Neural progenitor cell (in vitro differentiated cells): Measurements from ENCODE around the gene MAGI2. TPM values are rescaled to one million over a fixed set of nuclear protein-coding genes. Genes with fewer than 3 reads are reported as not detected.

ENCODE experiments used
- DNase-seq: peaks from one replicate; pipeline ENCODE4 v3.0.0-alpha.2; 2016; ENCODE audit warnings: low spot score
- H2AFZ ChIP-seq: fragments of 200-600 bp; sonication (generic); replicated peaks from 2 replicates; pipeline ENCODE4 v1.6.1; 2016; ENCODE audit warnings: antibody characterized with exemption
- H3F3A ChIP-seq: fragments of 200-600 bp; sonication (generic); 2 replicates; pipeline ENCODE4 v1.6.1; 2016; ENCODE audit warnings: antibody characterized with exemption, low read depth
- H3K27ac ChIP-seq: fragments of 200-600 bp; sonication (generic); 2 replicates; pipeline ENCODE4 v1.5.1; 2016; ENCODE audit warnings: mild to moderate bottlenecking
- H3K27me3 ChIP-seq: fragments of 200-600 bp; sonication (generic); 2 replicates; pipeline ENCODE4 v1.6.1; 2016; ENCODE audit warnings: mild to moderate bottlenecking, moderate library complexity
- H3K36me3 ChIP-seq: fragments of 200-600 bp; sonication (generic); 2 replicates; pipeline ENCODE4 v1.5.1; 2016
- H3K4me1 ChIP-seq: fragments of 200-600 bp; sonication (generic); 2 replicates; pipeline ENCODE4 v1.6.1; 2016; ENCODE audit warnings: mixed run types
- H3K4me2 ChIP-seq: fragments of 200-600 bp; sonication (generic); 2 replicates; pipeline ENCODE4 v1.6.1; 2016
- H3K4me3 ChIP-seq: fragments of 200-600 bp; sonication (generic); 2 replicates; pipeline ENCODE4 v1.5.1; 2016
- H3K79me2 ChIP-seq: fragments of 200-600 bp; sonication (generic); 2 replicates; pipeline ENCODE4 v1.6.1; 2016; ENCODE audit warnings: low read depth
- H3K9ac ChIP-seq: fragments of 200-600 bp; sonication (generic); 2 replicates; pipeline ENCODE4 v1.6.1; 2016
- H3K9me3 ChIP-seq: fragments of 200-600 bp; sonication (generic); 2 replicates; pipeline ENCODE4 v1.5.1; 2016; ENCODE audit warnings: low read depth
- H4K20me1 ChIP-seq: fragments of 200-600 bp; sonication (generic); 2 replicates; pipeline ENCODE4 v1.6.1; 2016; ENCODE audit warnings: low read depth
- H3K27ac Mint-ChIP-seq: 3 replicates; pipeline ENCODE4 v1.8.0; 2021; ENCODE audit warnings: mixed read lengths
- H3K27me3 Mint-ChIP-seq: 2 replicates; pipeline ENCODE4 v1.8.0; 2022; ENCODE audit warnings: low read depth, mild to moderate bottlenecking, inconsistent platforms, moderate library complexity, mixed read lengths; ENCODE audit not compliant: insufficient read depth
- H3K36me3 Mint-ChIP-seq: 3 replicates; pipeline ENCODE4 v1.8.0; 2021; ENCODE audit warnings: mixed read lengths
- H3K4me1 Mint-ChIP-seq: 3 replicates; pipeline ENCODE4 v1.8.0; 2021; ENCODE audit warnings: mixed read lengths
- H3K4me3 Mint-ChIP-seq: 3 replicates; pipeline ENCODE4 v1.8.0; 2021; ENCODE audit warnings: mild to moderate bottlenecking, moderate library complexity, mixed read lengths
- H3K9me3 Mint-ChIP-seq: 3 replicates; pipeline ENCODE4 v1.8.0; 2020; ENCODE audit warnings: mixed read lengths
- CTCF ChIP-seq: fragments of 200-600 bp; sonication (generic); IDR thresholded peaks from 2 replicates; pipeline ENCODE4 v1.5.1; 2017; ENCODE audit warnings: antibody characterized with exemption, mild to moderate bottlenecking
- EZH2 ChIP-seq: fragments of 200-600 bp; sonication (generic); IDR thresholded peaks from 2 replicates; pipeline ENCODE4 v1.6.1; 2017; ENCODE audit warnings: antibody characterized with exemption, mild to moderate bottlenecking, moderate library complexity
- EZH2phosphoT487 ChIP-seq: fragments of 200-600 bp; sonication (generic); IDR thresholded peaks from 2 replicates; pipeline ENCODE4 v1.6.1; 2017; ENCODE audit warnings: antibody characterized with exemption
- total RNA-seq: library from RNA; depleted of rRNA; stranded (reverse); fragments of >200 nt; gene quantifications from 2 replicates; pipeline ENCODE4 v1.2.3, GENCODE V29; 2015; ENCODE audit warnings: low replicate concordance

MAGI2 gene
- total RNA-seq, 1 donor from 2014 or later = 5.8 TPM

GRCh38 chr7:78055599-78055998 lies 1397.9 kb downstream of the MAGI2 start:
- H3K36me3 ChIP-seq = no peaks in the 10 kb centered on the region
- H3K9ac ChIP-seq = no peak overlapping the region
- no peaks in the 10 kb centered on the region for H3K27me3 ChIP-seq
- H3K27ac ChIP-seq = no peak overlapping the region
- no peak for TF ChIP-seq EZH2
- TF ChIP-seq EZH2phosphoT487 = no peak
- no peak for TF ChIP-seq CTCF
- no peaks in the 10 kb centered on the region for H3K9me3 Mint-ChIP-seq
- H4K20me1 ChIP-seq = no peaks in the 10 kb centered on the region
- H3K4me1 Mint-ChIP-seq = peaks cover 46% of the 10 kb centered on the region
- H3K4me3 ChIP-seq = no peak overlapping the region
- no peaks in the 10 kb centered on the region for H3K79me2 ChIP-seq
- H2AFZ ChIP-seq = no peak overlapping the region
- no peak overlapping the region for H3K4me3 Mint-ChIP-seq
- H3K36me3 Mint-ChIP-seq = no peaks in the 10 kb centered on the region
- H3K4me2 ChIP-seq = no peak overlapping the region
- H3K27ac Mint-ChIP-seq = peak overlapping the region; percentile 18
- H3K4me1 ChIP-seq = peaks cover 21% of the 10 kb centered on the region
- H3K27me3 Mint-ChIP-seq = peaks cover 3% of the 10 kb centered on the region
- peaks cover 7% of the 10 kb centered on the region for H3F3A ChIP-seq
- H3K9me3 ChIP-seq = no peaks in the 10 kb centered on the region
- no peak for DNase-seq

- no peaks in the 10 kb centered on the region for H3K9me3 ChIP-seq
- no peaks in the 10 kb centered on the region for H4K20me1 ChIP-seq
- H3K27me3 ChIP-seq = no peaks in the 10 kb centered on the region
- Mint-ChIP-seq H3K36me3 (no peaks in the 10 kb centered on the region), H3K27ac (peak overlapping the region; percentile 72), H3K4me1 (peaks cover 51% of the 10 kb centered on the region), H3K9me3 (no peaks in the 10 kb centered on the region), H3K4me3 (no peak overlapping the region), H3K27me3 (peaks cover 3% of the 10 kb centered on the region)
- peaks cover 7% of the 10 kb centered on the region for H3F3A ChIP-seq
- H3K36me3 ChIP-seq = no peaks in the 10 kb centered on the region
- no peak overlapping the region for H2AFZ ChIP-seq
- H3K79me2 ChIP-seq = no peaks in the 10 kb centered on the region
- no peak overlapping the region for H3K27ac ChIP-seq
- H3K4me3 ChIP-seq = no peak overlapping the region
- H3K4me2 ChIP-seq = no peak overlapping the region
- DNase-seq = no peak
- H3K9ac ChIP-seq = no peak overlapping the region
- peaks cover 21% of the 10 kb centered on the region for H3K4me1 ChIP-seq
- no peak for TF ChIP-seq EZH2phosphoT487
- TF ChIP-seq CTCF = no peak
- TF ChIP-seq EZH2 = no peak
Observed at GRCh38 chr7:78055001-78055573, 1398.4 kb downstream of the MAGI2 start.

GRCh38 chr7:78052112-78052511 lies 1401.4 kb downstream of the MAGI2 start:
- peak overlapping the region; percentile 24 for H3K4me2 ChIP-seq
- Mint-ChIP-seq H3K36me3 (no peaks in the 10 kb centered on the region), H3K4me3 (peak overlapping the region; percentile 14), H3K27me3 (peaks cover 3% of the 10 kb centered on the region), H3K9me3 (no peaks in the 10 kb centered on the region), H3K27ac (no peak overlapping the region), H3K4me1 (peaks cover 61% of the 10 kb centered on the region)
- no peak overlapping the region for H3K4me3 ChIP-seq
- H3F3A ChIP-seq = peaks cover 7% of the 10 kb centered on the region
- no peaks in the 10 kb centered on the region for H4K20me1 ChIP-seq
- peak overlapping the region; percentile 71 for H2AFZ ChIP-seq
- peak; percentile 63 for DNase-seq
- H3K4me1 ChIP-seq = peaks cover 21% of the 10 kb centered on the region
- TF ChIP-seq CTCF (no peak), EZH2phosphoT487 (no peak), EZH2 (no peak)
- H3K36me3 ChIP-seq = no peaks in the 10 kb centered on the region
- no peaks in the 10 kb centered on the region for H3K79me2 ChIP-seq
- H3K27ac ChIP-seq = no peak overlapping the region
- no peaks in the 10 kb centered on the region for H3K9me3 ChIP-seq
- no peaks in the 10 kb centered on the region for H3K27me3 ChIP-seq
- no peak overlapping the region for H3K9ac ChIP-seq
